Panc1 (cell line): Measurements from ENCODE around the gene YIPF4. TPM values are rescaled to one million over a fixed set of nuclear protein-coding genes. Genes with fewer than 3 reads are reported as not detected.
"Not testable (repeated sequence)": the region's sequence is repeated elsewhere in the genome, so short reads cannot be mapped to it uniquely, and the experiment has no call there.

ENCODE experiments used
- ATAC-seq: fragments of 200-7000 bp; cut with Tn5 transposase; 2 replicates; pipeline ENCODE4 v1.9.1; 2020; ENCODE audit warnings: mild to moderate bottlenecking, moderate library complexity
- BruUV-seq: library from RNA; stranded (reverse); fragments of 400-500 nt; replicated peaks from 2 replicates; lab custom pipeline; 2021; lab: Mats Ljungman, UMichigan
- CTCF ChIA-PET: fragments of 300-600 bp; sonication (Branson Sonifier 250); formaldehyde crosslinking; loops from one replicate; lab custom pipeline; 2022; ENCODE audit warnings: antibody characterized with exemption; lab: Charles Lee
- POLR2A ChIA-PET: fragments of 300-600 bp; sonication (Branson Sonifier 250); formaldehyde crosslinking; loops from one replicate; lab custom pipeline; 2022; ENCODE audit warnings: antibody characterized with exemption; lab: Charles Lee
- DNase-seq: peaks from one replicate; pipeline ENCODE4 v3.0.0-alpha.2; 2010; ENCODE audit warnings: low read depth, low spot score
- H3K27ac ChIP-seq: 2 replicates; pipeline ENCODE4 v1.5.1; 2011; ENCODE audit warnings: mild to moderate bottlenecking, low read length, inconsistent platforms
- H3K27me3 ChIP-seq: fragments of 200-500 bp; sonication (Bioruptor generic); 2 replicates; pipeline ENCODE4 v1.6.0; 2014; ENCODE audit warnings: low read length, inconsistent platforms; ENCODE audit not compliant: control insufficient read depth, insufficient read depth
- H3K36me3 ChIP-seq: fragments of 200-500 bp; sonication (Bioruptor generic); 2 replicates; pipeline ENCODE4 v1.5.1; 2014; ENCODE audit warnings: inconsistent platforms, mild to moderate bottlenecking, low read length, moderate library complexity; ENCODE audit not compliant: control insufficient read depth, insufficient read depth
- H3K4me1 ChIP-seq: 2 replicates; pipeline ENCODE4 v1.5.1; 2011; ENCODE audit warnings: inconsistent platforms, mild to moderate bottlenecking, low read length, moderate library complexity; ENCODE audit not compliant: control insufficient read depth, insufficient read depth
- H3K4me3 ChIP-seq, 2 experiments: 2 replicates each; pipeline ENCODE4 v1.5.1; 2011 to 2012; ENCODE audit warnings: low read depth in 2 of 2, low read length in 2 of 2, mild to moderate bottlenecking in 2 of 2, inconsistent platforms in 1 of 2, moderate library complexity in 1 of 2
- H3K9me3 ChIP-seq: fragments of 200-500 bp; sonication (Bioruptor generic); 2 replicates; pipeline ENCODE4 v1.5.1; 2014; ENCODE audit warnings: low read depth, mild to moderate bottlenecking, inconsistent platforms, low read length, moderate library complexity; ENCODE audit not compliant: control insufficient read depth, insufficient read depth
- POLR2AphosphoS5 ChIP-seq: IDR thresholded peaks from 2 replicates; pipeline ENCODE4 v1.6.1; 2012; ENCODE audit warnings: mild to moderate bottlenecking, low read depth, low read length, moderate library complexity
- SIN3A ChIP-seq: IDR thresholded peaks from 2 replicates; pipeline ENCODE4 v1.6.1; 2012; ENCODE audit warnings: low read depth, mild to moderate bottlenecking, low read length, moderate library complexity, borderline replicate concordance; ENCODE audit not compliant: insufficient read depth
- TCF7L2 ChIP-seq: IDR thresholded peaks from 2 replicates; pipeline ENCODE4 v1.6.1; 2011; ENCODE audit warnings: mild to moderate bottlenecking, low read depth, low read length, inconsistent platforms
- in situ Hi-C: cut with HindIII; loops from 2 replicates; pipeline ENCODE4 v1.10.0; 2016; ENCODE audit warnings: low sequenced_read_pairs, low pct_unique_long_range_greater_than_20kb
- intact Hi-C: fragments of 100-400 bp; cut with micrococcal nuclease; formaldehyde crosslinking; loops from one replicate; pipeline ENCODE4 v1.10.0; 2022; ENCODE audit not compliant: unreplicated experiment
- total RNA-seq: library from RNA; stranded (reverse); gene quantifications from one replicate; pipeline ENCODE4 v1.2.1, GENCODE V29; 2021; ENCODE audit not compliant: unreplicated experiment
- TF ChIP-seq, protein P1 (sequence below), 2 experiments: IDR thresholded peaks; 2 replicates each; pipeline ENCODE4 v1.6.1; 2011 to 2012; ENCODE audit warnings: low read depth in 2 of 2, control low read depth in 1 of 2, low read length in 1 of 2, mild to moderate bottlenecking in 1 of 2, moderate library complexity in 1 of 2; ENCODE audit not compliant: insufficient read depth in 1 of 2
- TF ChIP-seq, protein P2 (sequence below): fragments of 450-650 bp; IDR thresholded peaks from 2 replicates; pipeline ENCODE4 v1.5.1; 2017; ENCODE audit warnings: mild to moderate bottlenecking

YIPF4 gene
- total RNA-seq, 1 experiment from 2014 or later: 45.9 TPM

DNA sequence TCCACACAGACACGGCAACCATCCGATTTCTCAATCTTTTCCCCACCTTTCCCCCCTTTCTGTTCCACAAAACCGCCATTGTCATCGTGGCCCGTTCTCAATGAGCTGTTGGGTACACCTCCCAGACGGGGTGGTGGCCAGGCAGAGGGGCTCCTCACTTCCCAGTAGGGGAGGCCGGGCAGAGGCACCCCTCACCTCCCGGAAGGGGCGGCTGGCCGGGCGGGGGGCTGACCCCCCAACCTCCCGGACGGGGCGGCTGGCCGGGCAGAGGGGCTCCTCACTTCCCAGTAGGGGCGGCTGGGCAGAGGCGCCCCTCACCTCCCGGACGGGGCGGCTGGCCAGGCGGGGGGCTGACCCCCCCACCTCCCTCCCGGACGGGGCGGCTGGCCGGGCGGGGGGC, 15.8 kb downstream of the YIPF4 start:
- ATAC-seq, BruUV-seq, CTCF ChIA-PET: not testable (repeated sequence)

DNA sequence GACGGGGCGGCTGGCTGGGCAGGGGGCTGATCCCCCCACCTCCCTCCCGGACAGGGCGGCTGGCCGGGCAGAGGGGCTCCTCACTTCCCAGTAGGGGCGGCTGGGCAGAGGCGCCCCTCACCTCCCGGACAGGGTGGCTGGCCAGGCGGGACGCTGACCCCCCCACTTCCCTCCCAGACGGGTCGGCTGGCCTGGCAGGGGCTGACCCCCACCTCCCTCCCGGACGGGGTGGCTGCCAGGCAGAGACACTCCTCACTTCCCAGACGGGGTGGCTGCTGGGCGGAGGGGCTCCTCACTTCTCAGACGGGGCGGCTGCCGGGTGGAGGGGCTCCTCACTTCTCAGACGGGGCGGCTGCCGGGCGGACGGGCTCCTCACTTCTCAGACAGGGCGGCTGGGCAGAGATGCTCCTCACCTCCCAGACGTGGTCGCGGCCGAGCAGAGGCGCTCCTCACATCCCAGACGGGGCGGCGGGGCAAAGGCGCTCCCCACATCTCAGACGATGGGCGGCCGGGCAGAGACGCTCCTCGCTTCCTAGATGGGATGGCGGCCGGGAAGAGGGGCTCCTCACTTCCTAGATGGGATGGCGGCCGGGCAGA, 16.4 kb downstream of the YIPF4 start:
- in situ Hi-C loops, H3K9me3 ChIP-seq, H3K27me3 ChIP-seq, POLR2A ChIA-PET, intact Hi-C loops, H3K27ac ChIP-seq, BruUV-seq, H3K36me3 ChIP-seq, CTCF ChIA-PET, ATAC-seq, DNase-seq, H3K4me3 ChIP-seq, H3K4me1 ChIP-seq: not testable (repeated sequence)

More for the DNA sequence above, 15.8 kb downstream of the YIPF4 start:
- H3K9me3 ChIP-seq, intact Hi-C loops, H3K4me1 ChIP-seq, H3K27ac ChIP-seq, DNase-seq, in situ Hi-C loops, POLR2A ChIA-PET, H3K36me3 ChIP-seq, H3K4me3 ChIP-seq, H3K27me3 ChIP-seq: not testable (repeated sequence)

DNA sequence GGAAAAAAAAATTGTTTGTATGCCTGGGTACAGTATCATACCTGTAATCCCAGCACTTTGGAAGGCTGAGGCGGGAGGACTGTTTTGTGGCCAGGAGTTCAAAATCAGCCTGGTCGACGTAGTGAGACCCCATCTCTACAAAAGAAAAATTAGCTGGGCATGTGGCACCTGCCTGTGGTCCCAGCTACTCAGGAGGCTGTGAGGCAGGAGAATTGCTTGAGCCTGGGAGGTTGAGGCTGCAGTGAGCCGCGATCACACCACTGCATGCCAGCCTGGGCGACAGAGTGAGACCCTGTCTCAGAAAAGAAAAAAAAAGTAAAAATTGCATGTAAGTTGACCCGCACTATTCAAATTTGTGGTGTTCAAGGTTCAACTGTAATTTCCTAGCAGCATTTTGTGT, 32.9 kb downstream of the YIPF4 start:
- Histone ChIP-seq H3K9me3 (no peaks in the 10 kb centered on the region), H3K27me3 (no peaks in the 10 kb centered on the region), H3K4me1 (no peaks in the 10 kb centered on the region), H3K4me3 (no peak overlapping the region), H3K36me3 (peaks cover 3% of the 10 kb centered on the region), H3K27ac (no peak overlapping the region)
- no peak for DNase-seq
- CTCF ChIA-PET: interaction anchor here (0.5 kb wide), 1 partner anchor 253 kb away, joined by 7 read pairs; no protein-coding TSS in a partner anchor
- intact Hi-C loops (no loop called here), in situ Hi-C loops (no loop called here)
- ATAC-seq: no peak
- BruUV-seq: no TSS peak
- POLR2A ChIA-PET: no interaction called here
- TF ChIP-seq TCF7L2 (no peak), SIN3A (no peak), POLR2AphosphoS5 (no peak)
- TF ChIP-seq, protein P1, sequence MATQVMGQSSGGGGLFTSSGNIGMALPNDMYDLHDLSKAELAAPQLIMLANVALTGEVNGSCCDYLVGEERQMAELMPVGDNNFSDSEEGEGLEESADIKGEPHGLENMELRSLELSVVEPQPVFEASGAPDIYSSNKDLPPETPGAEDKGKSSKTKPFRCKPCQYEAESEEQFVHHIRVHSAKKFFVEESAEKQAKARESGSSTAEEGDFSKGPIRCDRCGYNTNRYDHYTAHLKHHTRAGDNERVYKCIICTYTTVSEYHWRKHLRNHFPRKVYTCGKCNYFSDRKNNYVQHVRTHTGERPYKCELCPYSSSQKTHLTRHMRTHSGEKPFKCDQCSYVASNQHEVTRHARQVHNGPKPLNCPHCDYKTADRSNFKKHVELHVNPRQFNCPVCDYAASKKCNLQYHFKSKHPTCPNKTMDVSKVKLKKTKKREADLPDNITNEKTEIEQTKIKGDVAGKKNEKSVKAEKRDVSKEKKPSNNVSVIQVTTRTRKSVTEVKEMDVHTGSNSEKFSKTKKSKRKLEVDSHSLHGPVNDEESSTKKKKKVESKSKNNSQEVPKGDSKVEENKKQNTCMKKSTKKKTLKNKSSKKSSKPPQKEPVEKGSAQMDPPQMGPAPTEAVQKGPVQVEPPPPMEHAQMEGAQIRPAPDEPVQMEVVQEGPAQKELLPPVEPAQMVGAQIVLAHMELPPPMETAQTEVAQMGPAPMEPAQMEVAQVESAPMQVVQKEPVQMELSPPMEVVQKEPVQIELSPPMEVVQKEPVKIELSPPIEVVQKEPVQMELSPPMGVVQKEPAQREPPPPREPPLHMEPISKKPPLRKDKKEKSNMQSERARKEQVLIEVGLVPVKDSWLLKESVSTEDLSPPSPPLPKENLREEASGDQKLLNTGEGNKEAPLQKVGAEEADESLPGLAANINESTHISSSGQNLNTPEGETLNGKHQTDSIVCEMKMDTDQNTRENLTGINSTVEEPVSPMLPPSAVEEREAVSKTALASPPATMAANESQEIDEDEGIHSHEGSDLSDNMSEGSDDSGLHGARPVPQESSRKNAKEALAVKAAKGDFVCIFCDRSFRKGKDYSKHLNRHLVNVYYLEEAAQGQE (IDR thresholded peaks at IDR 0.05; ENCODE audit: insufficient read depth in 1 of 2, low read depth in 2 of 2, low read length in 1 of 2): no peak
- TF ChIP-seq, protein P2, sequence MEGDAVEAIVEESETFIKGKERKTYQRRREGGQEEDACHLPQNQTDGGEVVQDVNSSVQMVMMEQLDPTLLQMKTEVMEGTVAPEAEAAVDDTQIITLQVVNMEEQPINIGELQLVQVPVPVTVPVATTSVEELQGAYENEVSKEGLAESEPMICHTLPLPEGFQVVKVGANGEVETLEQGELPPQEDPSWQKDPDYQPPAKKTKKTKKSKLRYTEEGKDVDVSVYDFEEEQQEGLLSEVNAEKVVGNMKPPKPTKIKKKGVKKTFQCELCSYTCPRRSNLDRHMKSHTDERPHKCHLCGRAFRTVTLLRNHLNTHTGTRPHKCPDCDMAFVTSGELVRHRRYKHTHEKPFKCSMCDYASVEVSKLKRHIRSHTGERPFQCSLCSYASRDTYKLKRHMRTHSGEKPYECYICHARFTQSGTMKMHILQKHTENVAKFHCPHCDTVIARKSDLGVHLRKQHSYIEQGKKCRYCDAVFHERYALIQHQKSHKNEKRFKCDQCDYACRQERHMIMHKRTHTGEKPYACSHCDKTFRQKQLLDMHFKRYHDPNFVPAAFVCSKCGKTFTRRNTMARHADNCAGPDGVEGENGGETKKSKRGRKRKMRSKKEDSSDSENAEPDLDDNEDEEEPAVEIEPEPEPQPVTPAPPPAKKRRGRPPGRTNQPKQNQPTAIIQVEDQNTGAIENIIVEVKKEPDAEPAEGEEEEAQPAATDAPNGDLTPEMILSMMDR: no peak
